GM18526 (cell line): Measurements from ENCODE around the gene RBM19.
A peak's percentile ranks its signal among the peaks of the same experiment; 100 is the strongest.

Source experiments
- POLR2A ChIP-seq: IDR thresholded peaks from 3 replicates; pipeline ENCODE4 v1.6.1; 2011; ENCODE audit not compliant: insufficient read length; ENCODE audit errors: extremely low read depth

The RBM19 gene, protein sequence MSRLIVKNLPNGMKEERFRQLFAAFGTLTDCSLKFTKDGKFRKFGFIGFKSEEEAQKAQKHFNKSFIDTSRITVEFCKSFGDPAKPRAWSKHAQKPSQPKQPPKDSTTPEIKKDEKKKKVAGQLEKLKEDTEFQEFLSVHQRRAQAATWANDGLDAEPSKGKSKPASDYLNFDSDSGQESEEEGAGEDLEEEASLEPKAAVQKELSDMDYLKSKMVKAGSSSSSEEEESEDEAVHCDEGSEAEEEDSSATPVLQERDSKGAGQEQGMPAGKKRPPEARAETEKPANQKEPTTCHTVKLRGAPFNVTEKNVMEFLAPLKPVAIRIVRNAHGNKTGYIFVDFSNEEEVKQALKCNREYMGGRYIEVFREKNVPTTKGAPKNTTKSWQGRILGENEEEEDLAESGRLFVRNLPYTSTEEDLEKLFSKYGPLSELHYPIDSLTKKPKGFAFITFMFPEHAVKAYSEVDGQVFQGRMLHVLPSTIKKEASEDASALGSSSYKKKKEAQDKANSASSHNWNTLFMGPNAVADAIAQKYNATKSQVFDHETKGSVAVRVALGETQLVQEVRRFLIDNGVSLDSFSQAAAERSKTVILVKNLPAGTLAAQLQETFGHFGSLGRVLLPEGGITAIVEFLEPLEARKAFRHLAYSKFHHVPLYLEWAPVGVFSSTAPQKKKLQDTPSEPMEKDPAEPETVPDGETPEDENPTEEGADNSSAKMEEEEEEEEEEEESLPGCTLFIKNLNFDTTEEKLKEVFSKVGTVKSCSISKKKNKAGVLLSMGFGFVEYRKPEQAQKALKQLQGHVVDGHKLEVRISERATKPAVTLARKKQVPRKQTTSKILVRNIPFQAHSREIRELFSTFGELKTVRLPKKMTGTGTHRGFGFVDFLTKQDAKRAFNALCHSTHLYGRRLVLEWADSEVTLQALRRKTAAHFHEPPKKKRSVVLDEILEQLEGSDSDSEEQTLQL

DNA sequence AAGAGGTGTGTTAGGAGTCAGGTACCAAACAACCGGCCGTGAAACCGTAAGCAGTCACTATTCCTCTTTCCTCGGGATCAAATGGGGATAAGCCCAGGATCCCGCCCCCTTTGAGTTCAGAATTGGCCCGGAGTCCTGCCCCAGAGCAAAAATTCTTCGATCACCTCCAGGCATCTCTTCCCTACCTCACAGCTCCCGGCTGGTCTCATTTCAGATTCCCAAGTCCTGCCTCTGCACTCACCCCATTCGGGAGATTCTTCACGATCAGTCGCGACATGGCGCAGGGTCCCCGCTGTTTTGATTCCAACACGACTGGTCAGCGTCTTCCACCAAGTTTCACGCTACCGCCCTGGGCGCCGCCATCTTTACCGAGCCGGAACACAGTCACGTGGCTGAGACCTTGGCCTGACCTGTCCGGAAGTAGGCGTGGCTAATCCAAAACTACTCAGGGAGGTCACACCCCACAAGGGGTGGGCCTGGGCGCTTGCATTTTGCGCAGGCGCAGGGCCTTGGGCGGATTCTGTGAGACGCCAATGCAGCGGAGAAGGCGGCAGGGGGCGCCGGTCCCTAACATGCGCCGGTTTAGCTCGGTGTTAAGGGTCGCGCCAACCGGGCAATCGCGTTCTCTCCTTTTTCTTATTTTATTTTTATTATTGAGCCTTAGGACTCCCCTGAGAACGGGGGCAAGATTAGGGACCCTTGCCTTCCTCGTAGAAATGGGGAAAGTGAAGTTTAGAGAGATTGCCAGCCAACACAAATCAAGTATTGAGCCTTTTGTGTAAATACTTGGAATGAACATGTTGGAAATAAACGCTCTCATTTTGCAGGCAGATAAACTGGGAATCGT lies at the start of gene RBM19:
Gene RBM19 (minus strand): TSS at position 375 of the 847 bp plus-strand sequence. CDS start 98 bp downstream, at position 277.
- peak; percentile 68 for TF ChIP-seq POLR2A

DNA sequence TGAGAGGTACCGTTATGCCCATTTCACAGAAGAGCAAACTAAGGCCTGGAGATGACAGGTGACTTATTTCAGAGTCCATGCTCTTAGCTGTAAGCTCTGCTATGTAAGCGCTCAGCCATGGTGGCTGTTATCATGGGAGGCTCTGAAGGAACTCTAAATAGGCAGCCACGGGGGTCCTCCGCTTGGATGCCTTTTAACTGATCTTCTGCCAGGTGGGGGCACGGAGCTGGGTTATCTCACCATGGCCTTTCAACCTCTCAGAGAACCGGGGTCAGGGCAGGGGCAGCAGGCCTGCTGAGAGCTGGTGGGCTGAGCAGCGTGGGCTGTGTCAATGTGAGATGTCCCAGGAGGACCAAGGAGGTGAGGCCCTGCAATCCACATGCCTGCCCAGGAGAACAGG lies 49.7 kb upstream of the RBM19 start:
- TF ChIP-seq POLR2A, result no peak

DNA sequence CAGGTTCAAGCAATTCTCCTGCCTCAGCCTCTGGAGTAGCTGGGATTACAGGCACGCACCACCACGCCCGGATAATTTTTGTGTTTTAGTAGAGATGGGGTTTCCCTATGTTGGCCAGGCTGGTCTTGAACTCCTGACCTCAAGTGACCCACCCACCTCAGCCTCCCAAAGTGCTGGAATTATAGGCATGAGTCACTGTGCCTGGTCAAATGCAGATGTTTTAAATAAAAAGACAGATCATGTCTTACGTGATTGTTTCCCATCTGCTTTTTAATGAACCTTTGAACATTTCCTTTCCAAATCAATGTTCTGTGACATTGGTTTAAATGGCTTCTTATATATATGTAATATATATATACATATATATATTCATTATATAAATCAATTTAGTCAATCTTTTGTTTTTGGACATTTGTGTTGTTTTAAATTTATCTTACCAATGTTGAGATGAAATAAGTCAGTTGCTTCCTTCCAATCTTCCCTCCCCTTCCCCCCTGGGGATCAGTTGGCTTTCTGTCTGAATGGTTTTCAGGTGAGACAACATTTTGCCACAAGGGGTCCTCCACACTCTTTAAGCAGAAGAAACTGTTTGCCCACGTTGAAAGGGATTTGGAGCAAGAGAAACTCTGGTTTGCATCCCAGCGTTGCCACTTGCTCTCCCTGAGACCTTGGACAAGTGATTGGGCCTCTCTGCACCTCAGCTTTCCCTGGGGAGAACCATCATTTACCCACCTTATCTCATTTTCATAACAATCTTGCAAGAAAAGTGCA lies 47.6 kb upstream of the RBM19 start:
- no peak for TF ChIP-seq POLR2A

DNA sequence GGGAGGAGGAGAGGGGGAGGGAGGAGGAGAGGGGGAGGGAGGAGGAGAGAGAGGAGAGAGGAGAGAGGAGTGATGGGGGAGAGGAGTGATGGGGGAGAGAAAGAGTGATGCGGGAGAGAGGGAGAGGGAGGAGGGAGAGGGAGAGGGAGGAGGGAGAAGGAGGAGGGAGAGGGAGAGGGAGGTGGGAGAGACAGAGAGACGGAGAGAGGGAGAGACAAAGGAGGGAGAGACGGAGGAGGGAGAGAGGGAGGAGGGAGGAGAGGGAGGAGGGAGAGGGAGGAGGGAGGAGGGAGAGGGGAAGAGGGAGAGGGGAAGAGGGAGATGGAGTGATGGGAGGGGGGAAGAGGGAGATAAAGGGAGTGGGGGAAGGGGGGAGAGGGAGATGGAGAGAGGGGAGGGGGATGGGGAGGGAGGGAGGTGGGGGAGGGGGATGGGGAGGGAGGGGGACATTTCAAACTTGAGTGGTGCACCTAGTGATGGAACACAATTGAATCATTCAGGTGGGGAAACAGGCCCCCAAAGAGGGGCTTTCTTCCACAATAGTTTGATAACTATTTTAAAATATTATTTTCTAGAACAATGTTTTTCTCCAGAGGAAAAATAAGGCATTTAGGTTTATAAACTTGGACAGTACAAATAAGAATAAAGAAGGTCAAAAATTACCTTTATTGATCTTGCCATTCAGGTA lies 46.8 kb upstream of the RBM19 start:
- no peak for TF ChIP-seq POLR2A

DNA sequence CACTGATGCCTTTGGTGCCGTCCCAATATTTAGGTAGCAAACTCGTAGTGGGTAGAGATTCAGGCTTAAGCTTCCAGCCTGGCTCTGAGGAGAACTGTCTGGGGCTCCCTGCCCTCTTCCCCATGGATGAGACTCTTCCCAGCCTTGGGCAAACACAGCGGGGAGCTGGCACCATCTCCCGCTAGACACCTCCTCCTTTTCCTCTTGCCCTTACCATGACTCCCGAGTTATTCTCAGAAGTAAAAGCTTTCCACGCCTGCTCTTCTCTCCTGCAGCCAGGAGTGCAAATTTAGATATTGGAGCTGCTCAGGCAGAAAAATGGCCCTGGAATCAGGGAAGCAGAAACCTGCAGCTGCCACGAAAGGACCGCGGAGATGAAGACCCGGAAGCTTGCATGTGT lies 45.6 kb upstream of the RBM19 start:
- no peak for TF ChIP-seq POLR2A

DNA sequence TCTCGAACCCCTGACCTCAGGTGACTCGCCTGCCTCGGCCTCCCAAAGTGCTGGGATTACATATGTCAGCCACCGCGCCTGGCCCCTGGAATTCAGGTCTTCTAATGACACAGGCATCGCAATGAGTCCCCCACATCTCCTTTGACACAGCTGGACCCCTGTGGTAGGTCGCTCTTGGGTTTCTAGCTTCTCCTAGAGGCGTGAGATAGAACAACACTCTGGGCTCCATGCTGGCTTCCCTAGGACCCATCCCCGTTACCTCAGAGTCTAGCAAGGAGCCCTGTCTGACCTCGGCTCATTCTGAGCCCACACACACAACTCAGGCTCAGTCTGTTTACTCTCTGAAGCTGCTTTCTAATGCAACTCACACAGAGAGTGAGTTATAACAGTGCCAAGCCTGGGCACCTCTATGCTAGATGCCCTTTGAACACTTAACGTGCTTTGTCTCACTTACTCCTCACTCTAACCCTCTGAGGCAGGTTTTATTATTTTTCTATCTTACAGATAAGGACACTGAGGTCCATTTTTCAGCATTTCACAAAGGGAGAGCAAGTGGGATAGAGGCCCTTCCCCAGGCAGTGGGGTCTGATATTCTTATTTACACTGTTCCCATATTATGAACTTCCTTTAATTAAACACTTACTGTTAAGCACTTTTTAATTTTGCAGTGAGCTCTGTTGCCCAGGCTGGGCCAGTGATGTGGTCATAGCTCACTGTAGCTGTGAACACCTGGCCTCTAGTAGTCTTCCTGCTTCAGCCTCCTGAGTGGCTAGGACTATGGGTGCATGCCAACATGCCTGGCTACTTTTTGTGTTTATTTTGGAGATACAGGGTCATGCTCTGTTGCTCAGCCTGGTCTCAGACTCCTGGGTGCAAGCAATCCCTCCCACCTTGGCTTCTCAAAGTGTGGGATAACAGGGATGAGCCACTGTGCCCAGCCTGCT lies 40.6 kb upstream of the RBM19 start:
- TF ChIP-seq POLR2A, result no peak

DNA sequence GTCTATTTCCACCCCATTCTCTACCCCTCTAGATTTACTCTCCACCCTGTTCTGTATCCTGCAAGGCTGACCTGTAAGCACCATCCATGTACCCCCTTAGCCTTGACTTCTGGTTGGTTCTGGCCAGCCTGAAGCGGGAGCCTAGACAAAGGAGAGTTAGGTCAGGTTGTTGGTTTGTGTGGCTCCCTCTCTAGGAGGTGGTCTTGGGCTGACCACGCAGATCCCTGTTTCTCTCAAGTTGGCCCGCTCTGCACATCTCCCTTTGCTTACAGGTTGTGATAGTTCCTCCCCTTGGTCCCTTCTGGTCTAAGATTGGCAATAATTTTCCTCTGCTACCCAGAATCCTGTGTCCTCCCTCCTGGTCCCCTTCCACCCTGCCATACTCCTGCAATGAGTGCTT lies 38.3 kb upstream of the RBM19 start:
- TF ChIP-seq POLR2A, result no peak

DNA sequence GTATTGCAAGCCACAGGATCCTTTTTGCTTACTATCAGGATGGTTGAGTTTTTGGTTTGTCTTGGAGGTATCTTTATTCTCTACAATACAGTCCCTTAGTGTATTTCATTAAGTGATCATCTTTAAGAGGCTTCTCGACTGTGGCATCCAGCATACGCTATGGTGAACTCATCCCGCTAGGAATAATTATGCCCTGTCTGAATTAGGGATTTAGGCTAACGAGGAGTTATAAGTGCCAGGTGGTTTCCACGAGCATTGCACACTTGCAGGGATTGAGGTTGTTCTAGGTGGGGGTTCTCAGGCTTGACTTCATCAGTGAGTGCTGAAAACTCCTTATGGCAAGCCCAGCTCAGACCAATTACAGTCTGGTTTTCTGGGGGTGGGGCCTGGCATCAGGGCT lies 37.2 kb upstream of the RBM19 start:
- no peak for TF ChIP-seq POLR2A

DNA sequence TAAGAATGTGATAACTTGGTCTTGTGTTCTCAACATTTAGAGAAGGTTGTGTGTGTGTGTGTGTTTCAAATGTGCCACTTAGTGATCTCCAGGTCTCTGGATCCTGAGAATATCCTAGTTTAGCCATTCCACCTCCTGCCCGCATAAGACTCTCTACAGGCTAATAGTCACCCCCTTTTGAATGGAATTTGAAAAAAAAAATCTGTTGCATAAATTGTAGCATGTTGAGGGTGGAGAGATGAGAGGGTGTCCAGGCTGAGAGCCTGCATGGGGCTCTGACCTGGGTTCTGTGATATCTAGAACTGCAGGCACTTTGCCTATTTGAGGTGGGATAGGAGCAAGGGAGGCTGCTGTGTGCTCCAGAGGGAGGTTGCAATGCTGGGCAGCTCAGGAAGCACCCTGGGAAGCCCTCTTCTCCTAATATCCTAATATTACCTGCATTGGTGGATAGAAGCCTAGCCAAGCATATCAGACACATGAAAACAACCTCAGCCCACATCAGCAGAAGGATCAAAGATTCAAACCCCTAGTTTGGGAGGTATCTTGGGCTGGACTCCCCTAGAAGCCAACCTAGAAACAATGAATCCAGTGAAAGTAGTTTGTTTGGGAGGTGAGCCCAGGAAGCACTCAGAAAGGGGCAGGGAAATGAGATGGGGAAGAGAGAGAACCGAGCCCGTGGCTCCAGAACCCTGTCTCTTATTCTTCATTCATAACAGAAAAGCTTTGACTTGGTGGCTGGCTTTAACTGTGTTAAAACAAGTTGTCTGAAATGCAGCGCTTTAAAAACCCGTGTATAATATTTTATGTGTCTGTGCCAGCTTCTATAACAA lies 35.6 kb upstream of the RBM19 start:
- no peak for TF ChIP-seq POLR2A

DNA sequence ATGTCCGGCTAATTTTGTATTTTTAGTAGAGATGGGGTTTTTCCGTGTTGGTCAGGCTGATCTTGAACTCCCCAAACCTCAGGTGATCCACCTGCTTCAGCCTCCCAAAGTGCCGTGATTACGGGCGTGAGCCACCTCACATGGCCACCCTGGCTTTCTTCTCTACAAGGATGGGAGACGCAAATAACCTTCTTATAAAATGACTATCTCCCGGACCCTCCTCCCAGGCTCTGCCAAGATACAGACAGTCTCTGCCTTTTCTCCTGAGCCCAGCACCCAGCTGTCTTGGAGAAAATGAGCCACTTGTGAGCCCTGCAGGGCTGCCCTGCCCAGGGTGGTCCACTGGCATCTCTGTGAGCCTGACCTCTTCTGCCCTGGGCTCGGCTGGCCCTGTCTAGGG lies 34.7 kb upstream of the RBM19 start:
- no peak for TF ChIP-seq POLR2A

DNA sequence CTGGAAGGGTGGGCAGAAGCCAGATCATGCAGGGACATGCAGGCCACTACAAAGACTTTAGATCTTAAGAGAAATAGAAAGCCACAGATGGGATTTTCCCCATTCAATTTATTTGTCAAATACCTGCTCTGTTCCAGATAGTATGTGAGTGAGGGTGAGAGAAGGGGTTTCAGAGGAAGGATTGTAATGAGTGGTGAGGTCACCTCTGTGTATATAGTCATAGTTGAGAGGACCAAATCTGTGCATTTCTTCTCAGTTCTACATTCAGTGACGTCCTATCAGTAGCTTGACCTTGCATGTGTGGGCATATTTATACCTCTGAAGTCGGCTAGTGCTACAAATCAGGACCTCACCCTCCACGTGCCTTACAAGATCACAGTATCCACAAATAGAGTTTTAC lies 31.2 kb upstream of the RBM19 start:
- TF ChIP-seq POLR2A, result no peak

DNA sequence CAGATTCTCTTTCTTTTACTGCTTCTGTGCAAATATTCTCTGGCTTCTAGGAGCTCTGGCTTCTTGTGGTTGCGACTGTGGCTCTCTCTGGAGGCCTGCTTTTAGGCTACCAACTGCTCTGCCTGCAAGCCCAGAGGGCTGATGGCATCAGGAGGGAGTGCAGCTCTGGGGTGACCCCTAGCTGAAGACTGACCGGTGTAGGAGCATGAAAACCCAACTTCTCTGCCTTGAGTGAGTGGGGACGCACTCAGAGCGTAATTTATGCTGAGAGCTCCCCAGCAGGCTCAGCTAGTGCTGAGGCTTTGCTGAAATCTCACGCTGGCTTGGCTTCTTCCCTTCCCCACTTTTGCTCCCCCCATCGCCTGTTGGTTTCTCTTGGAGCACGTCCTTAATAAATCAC lies 29.9 kb upstream of the RBM19 start:
- TF ChIP-seq POLR2A, result no peak
